T-helper 1 cell (primary cell): ENCODE results near the gene MLPH.
"Not testable (repeated sequence)": the region's sequence is repeated elsewhere in the genome, so short reads cannot be mapped to it uniquely, and the experiment has no call there.

Source experiments
- DNase-seq, 5 donors: peaks; one replicate each; pipeline ENCODE4 v3.0.0-alpha.2; 2012 to 2020

Gene MLPH

DNA sequence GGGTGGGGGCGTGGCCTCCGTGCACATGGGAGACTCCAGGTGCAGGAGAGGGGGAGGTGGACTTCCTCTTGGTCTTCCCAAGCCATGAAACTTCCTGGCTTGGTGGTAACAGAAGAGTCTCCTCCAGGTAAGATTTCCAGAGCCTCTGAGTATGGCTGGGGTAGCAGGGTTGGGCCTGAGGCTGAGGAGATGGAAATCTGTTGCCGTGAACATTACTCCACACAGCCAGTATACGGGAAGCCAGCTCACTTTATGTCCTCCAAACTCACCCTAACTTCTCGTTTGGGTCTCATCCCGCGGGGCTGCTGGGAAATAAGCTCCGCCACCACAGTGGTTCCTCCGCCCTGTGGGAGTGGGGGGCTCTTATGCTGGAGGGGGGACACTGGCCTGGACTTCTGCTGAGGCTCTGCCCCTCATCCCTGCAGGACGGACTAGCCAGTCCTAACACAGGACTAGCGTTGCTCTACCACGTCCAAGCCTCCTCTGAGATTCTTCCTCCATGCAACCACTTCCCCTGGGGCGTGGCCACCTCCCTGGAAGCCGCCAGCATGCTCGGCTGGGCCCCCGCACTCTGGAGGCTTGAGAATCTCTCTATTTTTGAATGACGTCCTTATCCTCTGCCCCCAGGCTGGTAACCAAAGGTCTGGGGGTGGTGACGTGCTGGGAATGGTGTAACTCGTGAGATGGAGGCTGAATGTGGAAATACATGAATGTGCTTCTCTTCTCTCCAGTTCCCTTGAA, 104.3 kb downstream of the MLPH start:
- DNase-seq, result no peak

GRCh38 chr2:237592425-237592980, 105.5 kb downstream of the MLPH start:
- DNase-seq, result no peak

GRCh38 chr2:237593036-237593435, 106.0 kb downstream of the MLPH start:
- DNase-seq, result no peak

- DNase-seq, result no peak
These were observed 106.7 kb downstream of the MLPH start for GRCh38 chr2:237593596-237594320.

DNA sequence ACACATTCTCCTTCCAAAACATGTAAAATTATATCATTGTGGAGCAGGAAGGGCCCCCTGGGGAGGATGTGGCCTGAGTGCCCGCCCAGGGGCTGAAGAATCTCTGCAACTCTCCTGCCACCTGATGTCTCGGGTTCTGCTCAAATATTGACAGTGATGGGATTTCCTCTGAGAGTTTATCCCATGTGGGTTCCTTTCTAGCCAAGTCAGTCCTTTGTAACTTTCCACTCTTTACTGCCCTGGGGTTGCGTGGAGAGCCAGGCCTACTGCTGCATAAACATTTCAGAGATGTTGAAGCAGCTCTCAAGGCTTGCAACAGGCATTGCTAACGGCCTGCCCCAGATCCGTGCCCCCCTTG, 107.4 kb downstream of the MLPH start:
- no peak for DNase-seq

GRCh38 chr2:237595829-237596519, 108.9 kb downstream of the MLPH start:
- DNase-seq, result not testable (repeated sequence)

GRCh38 chr2:237596520-237597195, 109.6 kb downstream of the MLPH start:
- no peak for DNase-seq

DNA sequence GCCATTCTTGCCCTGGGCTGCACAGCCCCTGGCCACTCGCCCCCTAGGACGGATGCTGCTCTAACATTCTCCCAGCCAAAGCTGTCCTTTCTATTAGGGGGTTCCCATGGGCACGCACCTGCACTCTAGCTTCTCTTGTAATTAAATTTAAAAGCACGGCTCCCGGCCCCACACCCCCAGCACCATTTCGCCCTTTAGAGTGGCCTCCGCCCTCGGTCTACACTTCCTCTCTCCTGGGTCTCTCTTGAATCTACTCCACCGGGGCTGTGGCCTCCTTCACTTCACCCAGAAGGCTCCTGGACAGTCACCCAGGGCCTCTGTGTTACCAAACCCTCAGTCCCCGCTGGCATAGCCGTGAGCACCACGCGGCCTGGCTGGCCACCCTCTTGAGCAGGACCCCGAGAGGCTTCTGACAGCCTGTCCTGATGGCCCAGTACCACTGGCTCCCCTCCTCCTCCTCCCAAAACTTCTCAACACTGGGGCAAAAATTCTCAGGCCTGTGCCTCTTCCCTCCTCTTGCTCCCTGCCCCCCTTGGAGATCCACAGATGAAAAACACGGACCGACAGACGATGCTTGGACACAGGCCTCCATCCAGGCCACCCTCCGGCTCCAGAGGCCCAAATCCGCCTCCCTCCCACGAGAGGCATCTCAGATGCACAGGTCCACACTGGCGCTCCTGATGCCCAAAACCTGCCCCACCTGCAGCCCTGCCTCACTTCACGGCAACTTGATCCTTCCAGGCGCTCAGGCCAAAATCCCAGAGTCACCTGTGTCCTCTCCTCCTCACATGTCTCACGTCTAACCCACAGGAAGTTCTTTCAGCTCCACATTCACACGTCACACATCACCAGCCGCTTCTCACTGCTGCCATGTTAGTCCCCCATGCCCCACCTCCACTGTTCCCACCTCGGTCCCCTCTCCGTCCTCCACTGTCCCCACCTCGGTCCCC, 110.4 kb downstream of the MLPH start:
- no peak for DNase-seq

DNA sequence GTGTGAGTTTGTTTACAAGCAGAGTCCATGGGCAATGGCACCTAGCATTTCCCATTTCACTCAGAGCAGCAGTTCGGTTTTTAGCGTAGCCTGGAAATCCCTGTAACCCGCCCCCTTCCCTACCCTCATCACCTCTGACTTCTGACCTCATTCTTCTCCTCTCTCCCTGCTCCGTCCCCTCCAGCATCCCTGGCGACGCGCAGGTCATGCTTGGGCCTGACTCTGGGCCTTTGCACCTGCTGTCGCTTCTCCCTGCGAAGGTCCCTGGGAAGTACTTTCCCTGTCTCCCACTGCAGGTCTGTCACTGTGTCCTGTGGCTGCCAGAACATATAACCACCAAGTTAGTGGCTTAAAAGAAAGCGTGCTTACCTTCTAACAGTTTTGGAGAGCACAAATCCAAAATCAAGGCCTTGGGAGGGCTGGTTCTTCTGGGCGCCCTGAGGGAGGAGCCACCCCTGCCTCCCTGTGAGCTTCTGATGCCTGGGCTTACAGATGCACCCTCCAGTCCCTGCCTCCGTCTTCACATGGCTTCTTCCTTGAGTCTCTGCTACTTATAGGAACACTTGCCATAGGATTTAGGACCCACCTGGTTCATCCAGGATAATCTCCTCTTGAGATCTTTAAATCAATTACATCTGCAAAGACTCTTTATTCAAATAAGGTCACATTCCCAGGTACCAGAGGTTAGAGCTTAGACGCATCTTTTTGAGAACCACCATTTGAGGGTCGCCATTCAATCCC, 111.6 kb downstream of the MLPH start:
- no peak for DNase-seq

GRCh38 chr2:237599465-237600110, 112.5 kb downstream of the MLPH start:
- no peak for DNase-seq

GRCh38 chr2:237600205-237600846, 113.3 kb downstream of the MLPH start:
- no peak for DNase-seq

DNA sequence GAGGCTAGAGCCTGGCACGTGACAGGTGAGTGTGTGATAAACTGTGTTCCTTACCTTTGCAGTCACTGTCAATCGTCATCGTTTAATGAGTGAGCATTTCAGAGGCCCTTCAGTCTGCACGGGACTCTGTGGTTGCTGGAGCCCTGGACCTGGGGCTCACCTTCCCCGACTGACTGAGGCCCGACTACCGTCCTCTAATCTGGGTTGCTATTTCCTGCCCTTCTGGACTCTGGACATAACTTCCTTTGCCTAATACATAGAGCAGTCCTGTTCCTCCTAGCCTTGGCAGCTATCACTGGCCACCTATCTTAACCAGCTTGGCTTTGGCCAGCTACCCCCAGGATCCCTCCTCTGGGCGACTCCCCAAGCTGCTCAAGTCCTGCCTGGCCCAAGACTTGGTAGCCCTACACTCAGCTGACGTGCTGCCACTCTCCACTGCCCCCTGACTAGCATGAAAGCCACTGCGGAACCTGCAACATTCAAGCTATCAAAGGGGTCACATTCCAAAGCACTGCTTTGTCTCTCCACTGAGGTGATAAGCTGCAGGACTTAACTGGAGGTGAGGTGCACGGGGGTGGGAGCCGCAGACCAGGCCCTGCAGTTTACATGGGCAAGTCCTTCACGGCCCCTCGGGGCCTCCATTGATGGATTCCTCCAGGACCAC, 114.5 kb downstream of the MLPH start:
- DNase-seq, result no peak

GRCh38 chr2:237602409-237602808, 115.4 kb downstream of the MLPH start:
- no peak for DNase-seq

- no peak for DNase-seq
These were observed 116.1 kb downstream of the MLPH start for GRCh38 chr2:237603049-237603717.

- DNase-seq, result peak; percentile 21 to 86 (median 37)
These were observed 116.8 kb downstream of the MLPH start for GRCh38 chr2:237603718-237604362.

GRCh38 chr2:237604391-237604790, 117.3 kb downstream of the MLPH start:
- no peak for DNase-seq
